GM21576 (cell line): ENCODE data around the gene ATOH8.
A peak's percentile ranks its signal among the peaks of the same experiment; 100 is the strongest.
"Not testable (repeated sequence)": the region's sequence is repeated elsewhere in the genome, so short reads cannot be mapped to it uniquely, and the experiment has no call there.

ENCODE experiments used
- ATAC-seq: cut with Tn5 transposase; IDR thresholded peaks from one replicate; pipeline ENCODE4 v1.9.1; 2021; ENCODE audit warnings: mild to moderate bottlenecking, moderate library complexity; ENCODE audit not compliant: unreplicated experiment

Gene ATOH8

DNA sequence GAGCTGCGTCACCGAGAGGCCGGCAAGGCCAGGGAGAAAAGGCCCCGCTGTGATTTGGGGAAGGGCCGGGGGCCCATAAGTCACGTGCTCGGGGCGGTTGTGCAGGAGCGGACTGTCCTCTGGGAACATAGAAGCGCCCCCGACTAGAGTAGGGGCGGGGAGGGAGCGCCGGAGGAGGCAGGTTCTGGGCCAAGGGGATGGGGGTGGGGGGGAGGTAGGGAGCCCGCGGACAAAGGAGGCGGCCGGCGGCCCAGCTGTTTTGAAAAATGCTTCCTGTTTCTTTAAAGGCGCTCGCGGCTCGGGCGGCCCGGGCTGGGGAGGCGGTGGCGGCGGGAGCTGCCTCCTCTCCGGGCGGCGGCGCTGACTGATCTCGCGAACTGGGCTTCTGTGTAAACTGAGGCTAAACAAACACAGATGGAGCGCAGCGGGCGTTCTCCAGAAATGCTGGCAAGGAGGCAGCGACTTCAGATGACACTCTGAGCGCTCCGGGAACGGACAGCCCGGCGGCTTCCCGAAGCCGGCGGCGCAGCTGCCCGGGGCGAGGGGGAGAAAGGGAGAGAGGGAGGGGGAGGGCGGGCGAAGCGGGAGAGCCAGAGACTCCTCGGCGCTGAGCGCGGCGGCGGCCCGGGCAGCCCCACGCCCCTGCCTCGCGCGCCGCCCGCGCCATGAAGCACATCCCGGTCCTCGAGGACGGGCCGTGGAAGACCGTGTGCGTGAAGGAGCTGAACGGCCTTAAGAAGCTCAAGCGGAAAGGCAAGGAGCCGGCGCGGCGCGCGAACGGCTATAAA is at the start of gene ATOH8:
ATOH8 (plus strand) TSS at position 467 of the 788 bp plus-strand sequence; CDS start at position 666, 199 bp downstream.
- ATAC-seq, result no peak

DNA sequence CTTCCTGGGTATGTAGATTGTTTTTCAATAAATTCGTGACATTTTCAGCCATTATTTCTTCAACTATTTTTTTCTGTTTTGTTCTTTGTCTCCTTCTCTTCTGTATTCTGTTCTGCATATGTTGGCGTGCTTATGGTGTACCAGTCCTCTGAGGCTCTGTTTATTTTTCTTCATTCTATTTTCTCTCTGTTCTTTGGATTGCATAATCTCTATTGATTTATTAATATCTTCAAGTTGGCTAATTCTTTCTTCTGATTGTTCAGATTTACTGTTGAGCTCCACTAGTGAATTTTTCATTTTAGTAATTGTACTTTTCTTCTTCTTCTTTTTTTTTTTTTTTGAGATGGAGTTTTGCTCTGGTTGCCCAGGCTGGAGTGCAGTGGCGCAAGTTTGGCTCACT is 49.8 kb upstream of the ATOH8 start:
- no peak for ATAC-seq

- peak; percentile 64 for ATAC-seq
These were observed 48.8 kb upstream of the ATOH8 start for GRCh38 chr2:85704800-85705679.

- ATAC-seq, result no peak
These were observed 48.1 kb upstream of the ATOH8 start for GRCh38 chr2:85705680-85706039.

- no peak for ATAC-seq
These were observed 47.7 kb upstream of the ATOH8 start for GRCh38 chr2:85706063-85706462.

GRCh38 chr2:85706599-85707296 is 47.0 kb upstream of the ATOH8 start:
- ATAC-seq, result no peak

DNA sequence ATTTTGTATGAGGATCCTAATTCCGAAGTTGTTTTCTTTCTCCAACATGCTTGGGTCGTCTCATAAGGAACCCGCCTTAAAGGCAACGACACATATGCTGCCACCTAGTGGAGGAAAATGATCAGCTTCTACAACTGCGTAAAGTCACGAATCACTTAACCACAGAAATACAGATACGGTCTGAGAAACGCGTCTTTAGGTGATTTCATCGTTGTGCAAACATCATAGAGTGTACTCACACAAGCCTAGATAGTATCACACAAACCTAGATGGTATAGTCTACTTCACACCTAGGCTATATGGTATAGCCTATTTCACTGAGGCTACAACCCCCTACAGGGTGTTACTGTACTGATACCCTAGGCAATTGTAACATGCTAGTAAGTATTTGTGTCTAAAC is 46.5 kb upstream of the ATOH8 start:
- ATAC-seq, result no peak

- no peak for ATAC-seq
These were observed 45.1 kb upstream of the ATOH8 start for GRCh38 chr2:85708641-85709040.

- no peak for ATAC-seq
These were observed 44.4 kb upstream of the ATOH8 start for GRCh38 chr2:85709401-85709811.

- ATAC-seq, result no peak
These were observed 42.9 kb upstream of the ATOH8 start for GRCh38 chr2:85710687-85711577.

DNA sequence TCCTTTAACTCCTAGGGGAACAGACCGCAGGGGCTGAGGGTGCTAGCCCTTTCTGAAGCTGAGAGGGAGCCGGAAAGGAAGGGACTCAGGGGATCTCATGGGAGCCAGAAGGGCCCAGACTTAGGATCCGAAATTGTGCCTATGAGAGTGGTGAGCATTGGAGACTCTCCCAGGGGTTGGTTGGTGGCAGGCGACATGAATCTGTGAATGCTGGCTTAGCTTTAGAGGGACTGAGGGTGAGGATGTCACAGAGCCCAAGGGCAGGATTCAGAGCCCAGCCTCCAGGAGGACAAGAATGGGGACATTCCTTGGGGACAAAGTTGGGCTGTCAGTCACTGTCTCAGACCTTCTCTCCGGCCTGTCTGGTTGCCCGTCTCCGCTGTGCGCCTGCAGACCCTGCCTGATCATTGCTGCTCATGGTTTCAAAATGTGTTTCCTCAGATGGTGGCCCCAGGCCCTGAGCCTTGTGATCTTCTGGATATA is 42.2 kb upstream of the ATOH8 start:
- no peak for ATAC-seq

DNA sequence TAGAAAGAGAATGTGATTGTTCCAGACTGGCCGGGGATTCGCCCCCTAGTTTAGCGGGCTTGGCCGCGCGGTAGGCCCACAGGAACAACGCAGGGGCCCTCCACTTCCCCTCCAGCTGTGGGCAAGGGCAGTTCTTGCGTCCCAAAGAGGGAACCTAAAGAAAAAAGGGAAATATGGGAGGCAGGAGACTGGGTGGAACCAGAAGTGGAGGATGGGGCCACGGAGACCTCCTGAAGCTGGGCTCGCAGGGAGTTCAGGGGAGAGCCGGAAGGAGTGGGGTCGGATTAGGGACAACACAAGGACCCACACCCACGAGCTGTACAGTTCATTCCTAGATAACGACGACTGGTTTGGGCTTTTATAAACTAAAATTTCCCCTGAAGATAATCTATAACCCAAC is 41.5 kb upstream of the ATOH8 start:
- no peak for ATAC-seq

- ATAC-seq, result no peak
These were observed 40.8 kb upstream of the ATOH8 start for GRCh38 chr2:85712849-85713612.

GRCh38 chr2:85713836-85714235 is 40.0 kb upstream of the ATOH8 start:
- no peak for ATAC-seq

- ATAC-seq, result not testable (repeated sequence)
These were observed 39.4 kb upstream of the ATOH8 start for GRCh38 chr2:85714421-85714820.

- ATAC-seq, result no peak
These were observed 39.0 kb upstream of the ATOH8 start for GRCh38 chr2:85714841-85715240.

DNA sequence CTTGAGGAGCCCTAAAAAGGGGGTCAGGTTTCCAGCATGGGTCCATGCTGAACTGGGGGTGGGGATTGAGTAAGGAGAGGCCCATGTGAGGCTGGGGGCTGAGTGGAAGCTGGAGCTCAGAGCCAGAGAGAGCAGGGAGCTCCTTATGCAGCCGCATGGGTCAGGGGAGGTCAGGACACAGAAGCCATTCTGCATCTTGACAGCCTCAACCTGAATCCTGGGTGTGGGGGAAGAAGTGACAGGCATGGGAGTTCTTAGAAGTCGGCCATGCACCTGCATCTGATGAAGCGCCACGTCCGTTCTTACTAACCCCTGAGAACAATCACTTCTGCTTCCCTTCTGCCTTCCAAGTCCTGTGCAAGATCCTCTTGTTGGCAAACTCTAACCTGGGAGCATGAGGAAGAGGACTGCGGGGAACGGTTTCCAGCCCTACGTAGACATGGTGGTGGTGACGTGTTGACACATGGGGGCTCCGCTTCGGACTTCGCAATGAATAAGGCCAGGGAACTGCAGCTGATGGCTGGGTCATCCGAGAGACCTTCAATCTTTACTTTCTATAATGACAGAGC is 37.4 kb upstream of the ATOH8 start:
- no peak for ATAC-seq

GRCh38 chr2:85717308-85718008 is 36.3 kb upstream of the ATOH8 start:
- no peak for ATAC-seq

DNA sequence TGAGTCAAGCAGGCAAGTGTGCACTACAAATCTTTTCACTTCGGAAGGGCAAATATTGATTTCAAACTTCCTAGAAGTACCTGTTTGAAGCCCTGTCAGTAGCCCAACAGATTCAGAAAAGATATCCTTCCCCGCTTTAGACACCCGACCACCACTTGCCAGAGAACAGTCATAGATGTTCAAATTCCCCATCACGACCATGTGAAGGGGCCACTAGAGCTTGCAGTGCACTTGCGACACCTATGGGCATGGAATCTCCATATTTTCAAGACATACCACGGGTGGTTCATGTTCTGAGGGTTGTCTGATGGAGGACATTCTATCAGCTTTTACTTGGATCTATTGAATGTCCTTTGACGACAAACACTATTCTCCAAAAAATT is 35.8 kb upstream of the ATOH8 start:
- no peak for ATAC-seq
